RWPE1 (cell line): Measurements from ENCODE around the gene KIF18B.

ENCODE experiments used
- CTCF ChIA-PET: fragments of 350-600 bp; sonication (Branson Sonifier 250); formaldehyde crosslinking; extraction: SDS; loops from one replicate; lab custom pipeline; 2021; lab: Yijun Ruan, JAX
- POLR2A ChIA-PET: fragments of 400-600 bp; formaldehyde crosslinking; extraction: SDS; loops from one replicate; lab custom pipeline; 2020; ENCODE audit warnings: antibody characterized with exemption; ENCODE audit not compliant: low non-redundant PET; lab: Yijun Ruan, JAX
- DNase-seq: peaks from one replicate; pipeline ENCODE4 v3.0.0; 2012; ENCODE audit warnings: low spot score
- H3K27ac ChIP-seq: fragments of 450-650 bp; 2 replicates; pipeline ENCODE4 v1.5.1; 2017
- TF ChIP-seq, protein P1 (sequence below): fragments of 450-650 bp; conservative IDR thresholded peaks from 2 replicates; pipeline ENCODE4 v1.5.1; 2017; ENCODE audit warnings: low read depth, mild to moderate bottlenecking

KIF18B gene

GRCh38 chr17:44928950-44929720, 18.4 kb downstream of the KIF18B start:
- ChIA-PET POLR2A (interaction anchor here (0.6 kb wide), 1 partner anchor 107 kb away, joined by 4 read pairs; no protein-coding TSS in a partner anchor), CTCF (interaction anchor here (0.7 to 1.1 kb wide), 2 partner anchors 9 to 92 kb away, joined by 3 read pairs; no protein-coding TSS in a partner anchor)
- TF ChIP-seq, protein P1, sequence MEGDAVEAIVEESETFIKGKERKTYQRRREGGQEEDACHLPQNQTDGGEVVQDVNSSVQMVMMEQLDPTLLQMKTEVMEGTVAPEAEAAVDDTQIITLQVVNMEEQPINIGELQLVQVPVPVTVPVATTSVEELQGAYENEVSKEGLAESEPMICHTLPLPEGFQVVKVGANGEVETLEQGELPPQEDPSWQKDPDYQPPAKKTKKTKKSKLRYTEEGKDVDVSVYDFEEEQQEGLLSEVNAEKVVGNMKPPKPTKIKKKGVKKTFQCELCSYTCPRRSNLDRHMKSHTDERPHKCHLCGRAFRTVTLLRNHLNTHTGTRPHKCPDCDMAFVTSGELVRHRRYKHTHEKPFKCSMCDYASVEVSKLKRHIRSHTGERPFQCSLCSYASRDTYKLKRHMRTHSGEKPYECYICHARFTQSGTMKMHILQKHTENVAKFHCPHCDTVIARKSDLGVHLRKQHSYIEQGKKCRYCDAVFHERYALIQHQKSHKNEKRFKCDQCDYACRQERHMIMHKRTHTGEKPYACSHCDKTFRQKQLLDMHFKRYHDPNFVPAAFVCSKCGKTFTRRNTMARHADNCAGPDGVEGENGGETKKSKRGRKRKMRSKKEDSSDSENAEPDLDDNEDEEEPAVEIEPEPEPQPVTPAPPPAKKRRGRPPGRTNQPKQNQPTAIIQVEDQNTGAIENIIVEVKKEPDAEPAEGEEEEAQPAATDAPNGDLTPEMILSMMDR, result no peak
- no peak for DNase-seq
- H3K27ac ChIP-seq, result peak overlapping the region; percentile 43; the same call in 1 of the 2 replicates

DNA sequence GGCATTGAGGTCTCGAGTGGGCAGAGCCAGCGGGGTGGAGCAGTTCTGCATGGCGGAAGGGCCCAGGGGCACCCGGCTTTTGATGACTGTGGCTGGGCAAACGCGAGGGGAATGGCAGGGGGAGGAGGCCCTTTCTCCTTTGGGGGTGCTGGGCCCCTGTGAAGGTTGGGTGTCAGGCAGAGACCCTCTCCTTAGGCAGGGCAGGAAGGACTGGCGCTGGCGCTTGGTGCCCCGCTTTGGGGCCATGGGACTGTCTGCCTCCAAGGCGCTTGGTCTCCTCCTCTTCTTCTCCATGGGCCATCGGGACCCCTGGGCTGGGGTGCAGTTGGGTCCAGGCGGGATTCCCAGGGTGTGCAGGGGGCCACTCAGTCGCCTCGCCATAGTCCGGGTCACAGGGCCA, 19.4 kb downstream of the KIF18B start:
- ChIA-PET CTCF (interaction anchor here (0.6 kb wide), 1 partner anchor 27 kb away, joined by 3 read pairs; no protein-coding TSS in a partner anchor), POLR2A (no interaction called here)
- peak overlapping the region; percentile 43; the same call in 1 of the 2 replicates for H3K27ac ChIP-seq
- TF ChIP-seq, protein P1, result no peak
- no peak for DNase-seq

DNA sequence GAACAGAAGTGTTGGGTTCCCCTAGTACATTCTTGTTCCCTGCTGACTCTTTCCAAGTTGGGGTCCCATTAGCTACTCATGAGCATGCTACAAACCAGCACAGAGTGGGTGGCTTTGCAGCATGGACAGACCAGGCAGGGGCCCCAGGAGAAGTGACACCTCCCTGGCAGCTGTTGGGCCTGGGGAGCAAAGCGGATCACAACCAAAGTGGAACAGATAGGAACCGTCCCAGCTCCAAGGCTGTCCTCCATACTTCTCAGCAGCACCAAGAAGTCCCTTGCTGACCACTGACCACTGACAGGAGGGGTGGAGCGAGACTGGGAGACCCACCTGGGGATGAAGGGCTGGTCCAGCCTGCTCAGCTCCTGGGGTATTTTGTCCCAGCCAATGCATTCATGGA, 19.9 kb downstream of the KIF18B start:
- peak overlapping the region; percentile 43; the same call in 1 of the 2 replicates for H3K27ac ChIP-seq
- POLR2A ChIA-PET, result no interaction called here

DNA sequence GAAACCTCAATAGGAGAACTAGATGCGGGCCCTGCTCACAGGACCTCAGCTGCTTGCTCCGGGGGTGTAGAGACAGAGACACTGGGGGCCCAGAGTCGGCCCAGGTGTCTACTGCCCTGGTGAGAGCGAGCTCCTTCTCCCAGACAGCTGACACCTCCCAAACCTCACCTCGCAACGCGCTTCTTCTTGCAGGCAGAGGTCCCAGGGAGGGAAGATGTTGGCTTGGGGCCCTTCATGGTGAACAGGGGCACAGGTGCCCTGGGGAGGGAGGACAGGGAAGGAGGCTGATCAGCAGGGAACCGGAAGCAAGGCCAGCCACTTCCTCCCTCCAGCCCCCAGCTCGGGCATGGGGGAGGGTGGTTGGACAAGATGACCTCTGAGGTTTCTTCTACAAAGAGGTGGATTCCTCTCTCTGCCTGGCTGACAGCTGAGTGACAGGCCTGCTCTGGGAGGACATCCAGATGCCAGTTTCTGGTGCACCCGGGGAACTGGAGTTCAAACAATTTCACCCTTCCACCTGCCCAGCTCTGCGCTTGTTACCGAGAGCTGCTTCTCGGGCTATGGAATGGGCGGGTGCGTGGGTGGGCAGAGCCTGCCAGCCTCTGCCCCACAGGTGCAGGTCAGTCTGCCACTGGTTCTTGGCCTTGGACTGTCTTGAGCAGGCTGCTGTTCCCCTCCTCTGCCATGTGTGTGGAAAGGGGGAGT, 20.6 kb downstream of the KIF18B start:
- ChIA-PET CTCF (interaction anchor here (1.6 kb wide), 1 partner anchor 95 kb away, joined by 8 read pairs; no protein-coding TSS in a partner anchor), POLR2A (no interaction called here)
- peak overlapping the region; percentile 43 for H3K27ac ChIP-seq
- TF ChIP-seq, protein P1, result no peak
- no peak for DNase-seq

More for the DNA sequence above, 19.9 kb downstream of the KIF18B start:
- TF ChIP-seq, protein P1, result no peak
- CTCF ChIA-PET, result interaction anchor here (0.6 kb wide), 1 partner anchor 26 kb away, joined by 3 read pairs; no protein-coding TSS in a partner anchor
- no peak for DNase-seq

- TF ChIP-seq, protein P1, result no peak
- H3K27ac ChIP-seq, result peak overlapping the region; percentile 43
- ChIA-PET CTCF (interaction anchor here (1.6 kb wide), 1 partner anchor 96 kb away, joined by 8 read pairs; no protein-coding TSS in a partner anchor), POLR2A (interaction anchor here (0.5 kb wide), 1 partner anchor 25 kb away, joined by 3 read pairs; no protein-coding TSS in a partner anchor)
- no peak for DNase-seq
Observed at GRCh38 chr17:44925731-44926697, 21.6 kb downstream of the KIF18B start.
